Measurements from ENCODE around the gene SLC12A2. TPM values are rescaled to one million over a fixed set of nuclear protein-coding genes. Genes with fewer than 3 reads are reported as not detected.

SLC12A2 gene
- total and polyA plus RNA-seq, 9 of the 15 experiments (the other 6 are each of a cell fraction or from before 2014, with no cell fraction given), result 5.1 to 20.3 (median 12.6) TPM

GRCh38 chr5:128216860-128217531 lies 133.4 kb downstream of the SLC12A2 start:
- Histone ChIP-seq H3K27ac (ENCODE audit: extremely low read depth, low read depth, low read length) (no peak overlapping the region), H3K9ac (ENCODE audit: insufficient read depth in 1 of 2, low read depth in 2 of 2, low read length in 2 of 2) (no peak overlapping the region), H3K9me3 (replicated peaks; ENCODE audit: control insufficient read depth, insufficient read depth, low read depth, low read length) (no peaks in the 10 kb centered on the region), H3K4me1 (replicated peaks in 1 of 2; ENCODE audit: control insufficient read depth in 2 of 2, insufficient read depth in 2 of 2, low read length in 2 of 2) (no peaks in the 10 kb centered on the region), H3K27me3 (ENCODE audit: control insufficient read depth in 2 of 2, insufficient read depth in 2 of 2, low read length in 2 of 2) (peaks cover 0 to 6% of the 10 kb centered on the region in 2 experiments; a peak in 1 of 5 replicates), H3K79me2 (ENCODE audit: control insufficient read depth, insufficient read depth, low read length) (no peaks in the 10 kb centered on the region), H3K9me1 (ENCODE audit: control insufficient read depth, insufficient read depth, low read length) (no peaks in the 10 kb centered on the region), H3K4me3 (no peak overlapping the region), H2AFZ (ENCODE audit: low read depth, low read length) (no peak overlapping the region), H4K20me1 (replicated peaks; ENCODE audit: control insufficient read depth, insufficient read depth, low read length) (no peaks in the 10 kb centered on the region), H3K4me2 (ENCODE audit: insufficient read depth, low read length) (no peak overlapping the region), H3K36me3 (ENCODE audit: control insufficient read depth, insufficient read depth, low read length) (no peaks in the 10 kb centered on the region)
- ChIA-PET CTCF (ENCODE audit: low intra/inter-chr PET ratio) (no interaction called here), POLR2A (no interaction called here)
- ATAC-seq (no peak), DNase-seq (ENCODE audit: extremely low read depth in 1 of 4, low spot score in 3 of 4) (no peak), FAIRE-seq (no peak)
- in situ Hi-C loops (cut with MboI) (loop anchor here (25.0 kb wide), 1 partner anchor 920 kb away; no protein-coding TSS in a partner anchor), intact Hi-C loops (cut with micrococcal nuclease) (no loop called here)
- 0% methylated on average over 15 of the region's 15 CpGs for WGBS (ENCODE audit: insufficient coverage, low coverage, missing lambda C conversion rate)
- BruUV-seq (replicated peaks), result no TSS peak
- TF ChIP-seq TAF9B (IDR thresholded peaks at IDR 0.05; ENCODE audit: partially characterized antibody) (no peak), LEF1 (IDR thresholded peaks at IDR 0.05) (no peak), KDM5B (IDR thresholded peaks at IDR 0.05; ENCODE audit: insufficient replicate concordance, low read depth, low read length) (no peak), TGIF2 (CRISPR knock-in tag; IDR thresholded peaks at IDR 0.05) (no peak), AFF1 (IDR thresholded peaks at IDR 0.05; ENCODE audit: low read depth in 1 of 2, partially characterized antibody in 2 of 2) (no peak), ELF4 (CRISPR knock-in tag; IDR thresholded peaks at IDR 0.05) (no peak), GABPA (tag; conservative IDR thresholded peaks at IDR 0.05; ENCODE audit: low read depth) (no peak)
- TF ChIP-seq, protein P1, sequence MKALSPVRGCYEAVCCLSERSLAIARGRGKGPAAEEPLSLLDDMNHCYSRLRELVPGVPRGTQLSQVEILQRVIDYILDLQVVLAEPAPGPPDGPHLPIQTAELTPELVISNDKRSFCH (CRISPR knock-in tag; IDR thresholded peaks at IDR 0.05), result no peak
- TF ChIP-seq, protein P1 (tag; IDR thresholded peaks at IDR 0.05), result no peak
